Progenitor cell of endocrine pancreas (in vitro differentiated cells): ENCODE results near the gene TOMM22. TPM values are rescaled to one million over a fixed set of nuclear protein-coding genes. Genes with fewer than 3 reads are reported as not detected.
A peak's percentile ranks its signal among the peaks of the same experiment; 100 is the strongest.

ENCODE experiments used
- DNase-seq: peaks from one replicate; pipeline ENCODE4 v3.0.0; 2021; ENCODE audit warnings: low spot score; ENCODE audit not compliant: unreplicated experiment
- H3K27ac Mint-ChIP-seq: 2 replicates; pipeline ENCODE4 v1.8.0; 2021; ENCODE audit warnings: mild to moderate bottlenecking, moderate library complexity, mixed read lengths
- H3K27me3 Mint-ChIP-seq: 2 replicates; pipeline ENCODE4 v1.8.0; 2021; ENCODE audit warnings: mixed read lengths
- H3K36me3 Mint-ChIP-seq: 2 replicates; pipeline ENCODE4 v1.8.0; 2022; ENCODE audit warnings: mixed read lengths; ENCODE audit not compliant: insufficient read depth
- H3K4me1 Mint-ChIP-seq: 2 replicates; pipeline ENCODE4 v1.8.0; 2021; ENCODE audit warnings: low read depth, mixed read lengths
- H3K4me3 Mint-ChIP-seq: 2 replicates; pipeline ENCODE4 v1.8.0; 2021; ENCODE audit warnings: low read depth, mild to moderate bottlenecking, moderate library complexity, mixed read lengths
- H3K9me3 Mint-ChIP-seq: 2 replicates; pipeline ENCODE4 v1.8.0; 2021; ENCODE audit warnings: low read depth, mixed read lengths
- total RNA-seq: library from RNA; stranded (reverse); gene quantifications from 2 replicates; pipeline ENCODE4 v1.2.1, GENCODE V29; 2021
- TF ChIP-seq, protein P1 (sequence below): fragments of 200-600 bp; sonication (generic); IDR thresholded peaks from one replicate; pipeline ENCODE4 v1.5.0; 2021; ENCODE audit warnings: antibody characterized with exemption, mild to moderate bottlenecking; ENCODE audit not compliant: unreplicated experiment

TOMM22 gene
- total RNA-seq, 1 donor from 2014 or later: 68.7 TPM

DNA sequence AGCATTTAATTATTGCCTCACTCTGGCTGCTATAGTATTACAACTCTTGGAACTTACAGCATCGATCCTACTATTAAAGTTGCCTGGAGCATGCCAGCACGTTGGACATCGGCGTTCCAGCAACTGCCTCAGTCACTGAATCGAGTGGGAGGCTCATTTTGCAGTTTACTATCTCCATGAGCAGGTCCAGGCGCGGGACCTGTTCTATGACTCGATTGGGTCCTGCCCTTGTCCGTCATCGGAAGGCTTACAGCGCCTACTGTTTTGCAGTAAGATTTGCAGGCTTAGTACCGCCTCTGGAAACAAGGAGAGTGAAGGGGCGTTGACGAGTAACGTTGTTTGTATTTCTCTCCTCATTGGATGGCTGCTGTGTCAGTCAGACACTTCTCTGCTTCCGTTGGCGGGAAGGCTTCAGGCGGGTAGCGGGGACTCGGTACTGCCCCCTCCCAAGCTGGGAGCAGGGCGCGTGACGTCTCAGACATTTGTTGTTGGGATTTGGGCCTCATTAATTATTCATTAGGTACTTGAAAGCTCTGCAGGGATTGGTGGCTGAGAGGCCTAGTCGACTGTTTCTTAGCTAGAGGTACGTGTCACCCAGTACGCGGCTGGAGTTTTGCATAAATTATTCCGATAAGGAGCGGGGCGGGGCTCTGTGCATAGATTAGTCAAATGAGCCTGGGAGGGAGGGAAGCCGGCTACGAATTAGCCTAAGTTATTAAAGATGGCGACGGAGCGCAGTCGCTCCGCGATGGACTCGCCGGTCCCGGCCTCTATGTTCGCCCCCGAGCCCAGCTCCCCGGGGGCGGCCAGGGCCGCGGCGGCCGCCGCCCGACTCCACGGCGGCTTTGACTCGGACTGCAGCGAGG, 23.7 kb downstream of the TOMM22 start, which contains the start of gene GTPBP1:
Gene GTPBP1, plus strand, starts transcription at position 710 of the 866 bp plus-strand sequence. Its CDS starts 12 bp downstream, at position 722.
- peaks cover 27% of the 10 kb centered on the region for H3K4me1 Mint-ChIP-seq
- H3K27ac Mint-ChIP-seq: peak within 1 kb of the TSS; percentile 99
- H3K9me3 Mint-ChIP-seq: no peaks in the 10 kb centered on the region
- no peaks in the 10 kb centered on the region for H3K36me3 Mint-ChIP-seq
- H3K27me3 Mint-ChIP-seq: no peaks in the 10 kb centered on the region
- peak; percentile 94 for DNase-seq
- H3K4me3 Mint-ChIP-seq: peak within 1 kb of the TSS; percentile 87
- TF ChIP-seq, protein P1, sequence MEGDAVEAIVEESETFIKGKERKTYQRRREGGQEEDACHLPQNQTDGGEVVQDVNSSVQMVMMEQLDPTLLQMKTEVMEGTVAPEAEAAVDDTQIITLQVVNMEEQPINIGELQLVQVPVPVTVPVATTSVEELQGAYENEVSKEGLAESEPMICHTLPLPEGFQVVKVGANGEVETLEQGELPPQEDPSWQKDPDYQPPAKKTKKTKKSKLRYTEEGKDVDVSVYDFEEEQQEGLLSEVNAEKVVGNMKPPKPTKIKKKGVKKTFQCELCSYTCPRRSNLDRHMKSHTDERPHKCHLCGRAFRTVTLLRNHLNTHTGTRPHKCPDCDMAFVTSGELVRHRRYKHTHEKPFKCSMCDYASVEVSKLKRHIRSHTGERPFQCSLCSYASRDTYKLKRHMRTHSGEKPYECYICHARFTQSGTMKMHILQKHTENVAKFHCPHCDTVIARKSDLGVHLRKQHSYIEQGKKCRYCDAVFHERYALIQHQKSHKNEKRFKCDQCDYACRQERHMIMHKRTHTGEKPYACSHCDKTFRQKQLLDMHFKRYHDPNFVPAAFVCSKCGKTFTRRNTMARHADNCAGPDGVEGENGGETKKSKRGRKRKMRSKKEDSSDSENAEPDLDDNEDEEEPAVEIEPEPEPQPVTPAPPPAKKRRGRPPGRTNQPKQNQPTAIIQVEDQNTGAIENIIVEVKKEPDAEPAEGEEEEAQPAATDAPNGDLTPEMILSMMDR: no peak

GRCh38 chr22:38706101-38706900, 24.5 kb downstream of the TOMM22 start:
- Mint-ChIP-seq H3K4me1 (peaks cover 26% of the 10 kb centered on the region), H3K27me3 (no peaks in the 10 kb centered on the region), H3K36me3 (no peaks in the 10 kb centered on the region), H3K27ac (peak overlapping the region; percentile 94), H3K4me3 (peak overlapping the region; percentile 87), H3K9me3 (no peaks in the 10 kb centered on the region)
- TF ChIP-seq, protein P1: no peak
- peak; percentile 44 for DNase-seq

GRCh38 chr22:38706901-38707195, 25.1 kb downstream of the TOMM22 start:
- Mint-ChIP-seq H3K4me1 (peaks cover 25% of the 10 kb centered on the region), H3K36me3 (no peaks in the 10 kb centered on the region)
- TF ChIP-seq, protein P1: no peak

GRCh38 chr22:38707346-38707745, 25.6 kb downstream of the TOMM22 start:
- Mint-ChIP-seq H3K9me3 (no peaks in the 10 kb centered on the region), H3K27me3 (no peaks in the 10 kb centered on the region), H3K36me3 (no peaks in the 10 kb centered on the region), H3K4me3 (peak overlapping the region; percentile 87), H3K27ac (peak overlapping the region; percentile 94), H3K4me1 (peaks cover 26% of the 10 kb centered on the region)
- TF ChIP-seq, protein P1: no peak
- no peak for DNase-seq

More at GRCh38 chr22:38706901-38707195, 25.1 kb downstream of the TOMM22 start:
- Mint-ChIP-seq H3K27me3 (no peaks in the 10 kb centered on the region), H3K27ac (peak overlapping the region; percentile 94), H3K9me3 (no peaks in the 10 kb centered on the region), H3K4me3 (peak overlapping the region; percentile 87)
- DNase-seq: no peak

GRCh38 chr22:38707984-38708383, 26.2 kb downstream of the TOMM22 start:
- peaks cover 26% of the 10 kb centered on the region for H3K4me1 Mint-ChIP-seq

More at GRCh38 chr22:38707984-38708383, 26.2 kb downstream of the TOMM22 start:
- Mint-ChIP-seq H3K27me3 (no peaks in the 10 kb centered on the region), H3K36me3 (no peaks in the 10 kb centered on the region), H3K9me3 (no peaks in the 10 kb centered on the region), H3K4me3 (no peak overlapping the region), H3K27ac (no peak overlapping the region)
- TF ChIP-seq, protein P1: no peak
- no peak for DNase-seq
